Pancreas (tissue), 10 donors: Measurements from ENCODE around the gene TPCN2. TPM values are rescaled to one million over a fixed set of nuclear protein-coding genes. Genes with fewer than 3 reads are reported as not detected.
A peak's percentile ranks its signal among the peaks of the same experiment; 100 is the strongest.

Experiments used
- ATAC-seq, 4 donors: fragments of 200-7000 bp; cut with Tn5 transposase; one replicate each; pipeline versions ENCODE4 v1.8.0 to v1.9.1; 2020; ENCODE audit warnings: mild to moderate bottlenecking in 4 of 4, moderate library complexity in 4 of 4
- DNase-seq, 6 donors: peaks; one replicate each; pipeline ENCODE4 v3.0.0-alpha.2; 2020
- FAIRE-seq: peaks from 2 replicates; lab custom pipeline; 2012; peaks lifted over from hg19 to GRCh38; lab: Jason Lieb, UNC
- H3K27ac ChIP-seq, 4 donors: fragments of 200-600 bp; sonication (generic); 1 replicate in 3 of 4; 2 replicates in 1 of 4; pipeline versions ENCODE4 v1.5.0 to v1.8.0; 2020
- H3K27me3 ChIP-seq, 4 donors: fragments of 200-600 bp; one replicate each; pipeline ENCODE4 v1.8.0; 2021
- H3K36me3 ChIP-seq, 3 donors: fragments of 200-600 bp; sonication (generic) in 1 of 3; one replicate each; pipeline versions ENCODE4 v1.5.0 to v1.8.0; 2020 to 2021
- H3K4me1 ChIP-seq, 3 donors: fragments of 200-600 bp; one replicate each; pipeline ENCODE4 v1.8.0; 2021
- H3K4me3 ChIP-seq, 4 donors: fragments of 200-600 bp; sonication (generic) in 2 of 4; one replicate each; pipeline versions ENCODE4 v1.5.0 to v1.8.0; 2020 to 2021
- H3K9me3 ChIP-seq, 4 donors: fragments of 200-600 bp; one replicate each; pipeline ENCODE4 v1.8.0; 2021
- CTCF ChIP-seq, 4 donors: fragments of 200-600 bp; sonication (generic) in 3 of 4; IDR thresholded peaks; one replicate each; pipeline versions ENCODE4 v1.5.0 to v1.8.0; 2021; ENCODE audit warnings: antibody characterized with exemption in 4 of 4
- WGBS, 2 donors: extraction: QIAGEN DNeasy Blood & Tissue Kit; methylation state at CpG; one replicate each; pipeline ENCODE4 v1.1.7; 2013; 5-methylcytosine and 5-hydroxymethylcytosine counted together
- intact Hi-C, 3 donors: fragments of 100-400 bp; cut with DNase I; formaldehyde crosslinking; loops; one replicate each; pipeline versions ENCODE4 v1.11.1 to v1.14.2; 2022
- polyA plus RNA-seq, 2 donors: library from polyadenylated mRNA; stranded (reverse); fragments of 200-250 nt; gene quantifications; one replicate each; pipeline ENCODE4 v1.2.3, GENCODE V29; 2013
- total RNA-seq, 6 donors: library from RNA; stranded (reverse); fragmentation: NEBNext Ultra II Directional in 4 of 6; extraction: Animal tissue kit (Norgen Biotek cat#: 25700) in 4 of 6; gene quantifications; one replicate each; pipeline versions ENCODE4 v1.2.1 to v1.2.4, GENCODE V29; 2021 to 2023
- donor health status: healthy with polysubstance abuse.
- donor health status: DM: no; HTN: no; CAD: no; lungs with moderate emphysema.
- donor health status: DM: no; HTN: no; CAD: no.
- donor health status: control.
- donor health status: control.
- donor health status: Bipolar disorder and iron deficiency.
- donor health status: DM: yes; HTN: yes; CAD: no.
- donor health status: DM: no; HTN: no; CAD: no.
- donor health status: DM: no; HTN: no; CAD: no.
- donor health status: DM: yes; HTN: yes; CAD: no.

TPCN2 gene
- total and polyA plus RNA-seq, 8 donors: 5.6 to 13.5 (median 9.9) TPM

GRCh38 chr11:69032833-69033232, 15.9 kb upstream of the TPCN2 start:
- no peak for FAIRE-seq
- WGBS, 2 donors: 67 to 73% methylated on average over 6 to 7 of the region's 7 CpGs
- Histone ChIP-seq H3K4me1 (no peaks in the 10 kb centered on the region), H3K9me3 (no peaks in the 10 kb centered on the region), H3K36me3 (no peaks in the 10 kb centered on the region), H3K27ac (no peak overlapping the region), H3K4me3 (no peak overlapping the region), H3K27me3 (no peaks in the 10 kb centered on the region)
- no peak for ATAC-seq
- no peak for DNase-seq
- intact Hi-C loops: no loop called here
- no peak for TF ChIP-seq CTCF (IDR thresholded peaks at IDR 0.05)

GRCh38 chr11:69033431-69033830, 15.3 kb upstream of the TPCN2 start:
- Histone ChIP-seq H3K27me3 (no peaks in the 10 kb centered on the region), H3K9me3 (no peaks in the 10 kb centered on the region), H3K4me3 (no peak overlapping the region), H3K36me3 (no peaks in the 10 kb centered on the region), H3K4me1 (no peaks in the 10 kb centered on the region), H3K27ac (no peak overlapping the region)
- WGBS, 2 donors: 71 to 81% methylated on average over 11 of the region's 11 CpGs
- DNase-seq: no peak
- no peak for FAIRE-seq
- TF ChIP-seq CTCF (IDR thresholded peaks at IDR 0.05): no peak
- intact Hi-C loops: no loop called here
- ATAC-seq: no peak

GRCh38 chr11:69034123-69034867, 14.4 kb upstream of the TPCN2 start:
- Histone ChIP-seq H3K9me3 (no peaks in the 10 kb centered on the region), H3K36me3 (no peaks in the 10 kb centered on the region), H3K27me3 (no peaks in the 10 kb centered on the region), H3K27ac (no peak overlapping the region), H3K4me1 (no peaks in the 10 kb centered on the region), H3K4me3 (no peak overlapping the region)
- no peak for ATAC-seq
- WGBS, 2 donors: 73 to 79% methylated on average over 22 of the region's 22 CpGs
- FAIRE-seq: no peak
- no peak for DNase-seq
- no peak for TF ChIP-seq CTCF (IDR thresholded peaks at IDR 0.05)
- intact Hi-C loops: no loop called here

- H3K27ac ChIP-seq: no peak overlapping the region
Observed at GRCh38 chr11:69035150-69035945, 13.4 kb upstream of the TPCN2 start.

More at GRCh38 chr11:69035150-69035945, 13.4 kb upstream of the TPCN2 start:
- H3K4me3 ChIP-seq: no peak overlapping the region
- H3K36me3 ChIP-seq: no peaks in the 10 kb centered on the region
- ATAC-seq (peak in 1 of 4 donors; percentile 21), DNase-seq (no peak), FAIRE-seq (no peak)
- H3K4me1 ChIP-seq: no peaks in the 10 kb centered on the region
- WGBS, 2 donors: 67% methylated on average over 21 of the region's 21 CpGs
- TF ChIP-seq CTCF (IDR thresholded peaks at IDR 0.05): no peak
- no peaks in the 10 kb centered on the region for H3K9me3 ChIP-seq
- H3K27me3 ChIP-seq: no peaks in the 10 kb centered on the region
- intact Hi-C loops: no loop called here
